Mesendoderm (in vitro differentiated cells): ENCODE data around the gene NADSYN1.
"Not testable (repeated sequence)": the region's sequence is repeated elsewhere in the genome, so short reads cannot be mapped to it uniquely, and the experiment has no call there.

Source experiments
- DNase-seq: peaks from one replicate; pipeline ENCODE4 v3.0.0; 2013
- H2AK5ac ChIP-seq: 2 replicates; pipeline ENCODE4 v1.6.1; 2013; ENCODE audit warnings: low read length, inconsistent platforms
- H2BK120ac ChIP-seq: 2 replicates; pipeline ENCODE4 v1.6.1; 2013; ENCODE audit warnings: low read depth, mild to moderate bottlenecking, low read length, moderate library complexity, mixed read lengths
- H2BK15ac ChIP-seq: replicated peaks from 2 replicates; pipeline ENCODE4 v1.6.1; 2013; ENCODE audit warnings: low read depth, mild to moderate bottlenecking, moderate library complexity
- H2BK5ac ChIP-seq: 2 replicates; pipeline ENCODE4 v1.6.1; 2013; ENCODE audit warnings: low read length, inconsistent platforms
- H3K18ac ChIP-seq: 2 replicates; pipeline ENCODE4 v1.6.1; 2013; ENCODE audit warnings: mild to moderate bottlenecking, low read length, mixed read lengths
- H3K23ac ChIP-seq: one replicate; pipeline ENCODE4 v1.6.1; 2013; ENCODE audit warnings: low read length
- H3K27ac ChIP-seq: 2 replicates; pipeline ENCODE4 v1.5.1; 2013; ENCODE audit warnings: low read depth, mild to moderate bottlenecking, inconsistent platforms, low read length, moderate library complexity
- H3K27me3 ChIP-seq: 2 replicates; pipeline ENCODE4 v1.6.1; 2013; ENCODE audit warnings: low read length, control low read depth, mild to moderate bottlenecking, inconsistent platforms; ENCODE audit not compliant: insufficient read depth, poor library complexity
- H3K36me3 ChIP-seq: 2 replicates; pipeline ENCODE4 v1.6.1; 2013; ENCODE audit warnings: low read length, inconsistent platforms; ENCODE audit not compliant: control insufficient read depth, insufficient read depth
- H3K4ac ChIP-seq: one replicate; pipeline ENCODE4 v1.6.1; 2013; ENCODE audit warnings: low read depth, mild to moderate bottlenecking, low read length, moderate library complexity
- H3K4me1 ChIP-seq: 2 replicates; pipeline ENCODE4 v1.6.1; 2013; ENCODE audit warnings: low read depth, low read length, inconsistent platforms; ENCODE audit not compliant: control insufficient read depth
- H3K4me2 ChIP-seq: 2 replicates; pipeline ENCODE4 v1.6.1; 2013; ENCODE audit warnings: low read length
- H3K4me3 ChIP-seq: 2 replicates; pipeline ENCODE4 v1.5.1; 2013; ENCODE audit warnings: mild to moderate bottlenecking, low read length
- H3K56ac ChIP-seq: one replicate; pipeline ENCODE4 v1.6.1; 2013; ENCODE audit warnings: low read length
- H3K79me1 ChIP-seq: 2 replicates; pipeline ENCODE4 v1.6.1; 2013; ENCODE audit warnings: low read length, inconsistent platforms
- H3K79me2 ChIP-seq: 2 replicates; pipeline ENCODE4 v1.6.1; 2013; ENCODE audit warnings: mild to moderate bottlenecking, low read length; ENCODE audit not compliant: control insufficient read depth, insufficient read depth
- H3K9ac ChIP-seq: 2 replicates; pipeline ENCODE4 v1.6.1; 2013; ENCODE audit warnings: low read length, inconsistent platforms
- H4K5ac ChIP-seq: one replicate; pipeline ENCODE4 v1.6.1; 2013; ENCODE audit warnings: low read length
- H4K8ac ChIP-seq: one replicate; pipeline ENCODE4 v1.6.1; 2013; ENCODE audit warnings: low read depth, mild to moderate bottlenecking, control low read depth, low read length, moderate library complexity
- WGBS: extraction: QIAGEN DNeasy Blood & Tissue Kit; methylation state at CpG from one replicate; pipeline ENCODE4 v1.1.7; 2013; ENCODE audit warnings: low lambda C conversion rate, missing lambda C conversion rate; ENCODE audit not compliant: insufficient coverage; ENCODE audit errors: extremely low coverage; 5-methylcytosine and 5-hydroxymethylcytosine counted together

NADSYN1 gene

GRCh38 chr11:71527576-71528210 lies 74.7 kb downstream of the NADSYN1 start:
- Histone ChIP-seq H3K4me3 (no peak overlapping the region), H2BK120ac (no peak overlapping the region), H3K79me1 (no peaks in the 10 kb centered on the region), H2BK5ac (no peak overlapping the region), H2AK5ac (no peak overlapping the region), H4K5ac (no peak overlapping the region), H3K18ac (no peak overlapping the region), H3K4me1 (no peaks in the 10 kb centered on the region), H3K27me3 (no peaks in the 10 kb centered on the region), H3K79me2 (no peaks in the 10 kb centered on the region), H3K27ac (no peak overlapping the region), H3K36me3 (no peaks in the 10 kb centered on the region), H4K8ac (no peak overlapping the region), H3K4ac (no peak overlapping the region), H3K23ac (no peak overlapping the region), H3K9ac (no peak overlapping the region), H2BK15ac (no peak overlapping the region), H3K56ac (no peak overlapping the region), H3K4me2 (no peak overlapping the region)
- no CpG with 5 or more reads among the region's 6 CpGs for WGBS
- no peak for DNase-seq

GRCh38 chr11:71530602-71531001 lies 77.6 kb downstream of the NADSYN1 start:
- no peak overlapping the region for H3K18ac ChIP-seq
- H3K23ac ChIP-seq, result no peak overlapping the region
- H3K4ac ChIP-seq, result no peak overlapping the region
- no peaks in the 10 kb centered on the region for H3K4me1 ChIP-seq
- no peaks in the 10 kb centered on the region for H3K79me1 ChIP-seq
- H3K27ac ChIP-seq, result no peak overlapping the region
- H3K36me3 ChIP-seq, result no peaks in the 10 kb centered on the region
- no peak overlapping the region for H2BK15ac ChIP-seq
- H3K79me2 ChIP-seq, result no peaks in the 10 kb centered on the region
- no peak overlapping the region for H3K4me2 ChIP-seq
- no peak overlapping the region for H3K4me3 ChIP-seq
- no peak overlapping the region for H4K5ac ChIP-seq
- no peak overlapping the region for H2AK5ac ChIP-seq
- no peak overlapping the region for H4K8ac ChIP-seq
- H3K9ac ChIP-seq, result no peak overlapping the region
- H3K56ac ChIP-seq, result no peak overlapping the region
- no peak overlapping the region for H2BK120ac ChIP-seq
- H2BK5ac ChIP-seq, result no peak overlapping the region
- no peaks in the 10 kb centered on the region for H3K27me3 ChIP-seq
- DNase-seq, result no peak
- WGBS, result no CpG with 5 or more reads among the region's 11 CpGs

DNA sequence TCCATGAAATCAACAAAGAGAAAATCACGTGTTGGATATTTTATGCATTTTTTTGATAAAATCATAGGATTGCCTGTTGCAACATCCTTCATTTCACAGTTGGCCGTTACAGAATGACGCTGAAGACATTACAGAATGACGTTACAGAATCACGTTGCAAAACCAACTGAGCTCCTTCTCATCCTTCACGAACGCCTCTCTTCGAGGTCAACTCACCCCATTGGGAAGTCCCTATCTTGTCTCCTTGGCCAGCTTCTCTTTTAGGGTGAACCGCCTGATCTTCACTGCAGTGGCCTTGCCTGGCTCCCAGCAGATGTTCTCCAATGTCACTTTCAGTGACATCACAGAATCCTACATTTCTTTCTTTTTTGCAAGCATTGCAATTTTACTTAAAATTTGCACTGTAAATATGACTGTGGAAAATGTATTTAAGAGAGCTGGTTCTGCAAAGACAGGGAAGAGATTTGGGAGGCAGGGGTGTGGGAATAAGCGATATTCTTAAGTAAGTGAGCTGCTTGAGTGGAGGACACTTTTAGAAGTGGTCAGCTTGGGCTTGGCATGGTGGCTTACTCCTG lies 79.1 kb downstream of the NADSYN1 start:
- H3K27ac ChIP-seq, result no peak overlapping the region

DNA sequence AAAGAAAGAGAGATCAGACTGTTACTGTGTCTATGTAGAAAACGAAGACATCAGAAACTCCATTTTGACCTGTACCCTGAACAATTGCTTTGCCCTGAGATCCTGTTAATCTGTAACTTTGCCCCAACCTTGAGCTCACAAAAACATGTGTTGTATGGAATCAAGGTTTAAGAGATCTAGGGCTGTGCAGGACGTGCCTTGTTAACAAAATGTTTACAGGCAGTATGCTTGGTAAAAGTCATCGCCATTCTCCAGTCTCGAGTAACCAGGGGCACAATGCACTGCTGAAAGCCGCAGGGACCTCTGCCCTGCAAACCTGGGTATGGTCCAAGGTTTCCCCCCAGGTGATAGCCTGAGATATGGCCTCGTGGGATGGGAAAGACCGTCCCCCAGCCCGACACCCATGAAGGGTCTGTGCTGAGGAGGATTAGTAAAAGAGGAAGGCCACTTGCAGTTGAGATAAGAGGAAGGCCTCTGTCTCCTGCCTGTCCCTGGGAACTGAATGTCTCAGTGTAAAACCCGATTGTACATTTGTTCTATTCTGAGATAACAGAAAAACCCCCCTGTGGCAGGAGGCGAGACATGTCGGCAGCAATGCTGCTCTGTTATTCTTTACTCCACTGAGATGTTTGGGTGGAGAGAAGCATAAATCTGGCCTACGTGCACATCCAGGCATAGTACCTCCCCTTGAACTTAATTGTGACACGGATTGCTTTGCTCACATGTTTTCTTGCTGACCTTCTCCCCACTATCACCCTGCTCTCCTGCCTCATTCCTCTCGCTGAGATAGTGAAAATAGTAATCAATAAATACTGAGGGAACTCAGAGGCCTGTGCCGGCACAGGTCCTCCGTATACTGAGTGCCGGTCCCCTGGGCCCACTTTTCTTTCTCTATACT lies 82.0 kb downstream of the NADSYN1 start:
- not testable (repeated sequence) for H2BK15ac ChIP-seq, H3K79me1 ChIP-seq, H2AK5ac ChIP-seq, H3K4ac ChIP-seq, H3K9ac ChIP-seq, H3K4me1 ChIP-seq, DNase-seq, H3K27ac ChIP-seq, H3K23ac ChIP-seq, H3K4me3 ChIP-seq, H3K4me2 ChIP-seq, H2BK120ac ChIP-seq, H2BK5ac ChIP-seq, H3K27me3 ChIP-seq, H3K36me3 ChIP-seq, H4K8ac ChIP-seq, H3K79me2 ChIP-seq, H3K18ac ChIP-seq, H4K5ac ChIP-seq, H3K56ac ChIP-seq
- no CpG with 5 or more reads among the region's 17 CpGs for WGBS

More for the DNA sequence above, 79.1 kb downstream of the NADSYN1 start:
- H3K4me2 ChIP-seq, result no peak overlapping the region
- no peak overlapping the region for H3K4me3 ChIP-seq
- no peaks in the 10 kb centered on the region for H3K79me2 ChIP-seq
- no peak overlapping the region for H3K56ac ChIP-seq
- no peak overlapping the region for H2BK120ac ChIP-seq
- no peaks in the 10 kb centered on the region for H3K27me3 ChIP-seq
- no peak for DNase-seq
- no CpG with 5 or more reads among the region's 10 CpGs for WGBS
- no peak overlapping the region for H2BK15ac ChIP-seq
- no peaks in the 10 kb centered on the region for H3K36me3 ChIP-seq
- H3K4ac ChIP-seq, result no peak overlapping the region
- H3K23ac ChIP-seq, result no peak overlapping the region
- H2AK5ac ChIP-seq, result no peak overlapping the region
- H4K5ac ChIP-seq, result no peak overlapping the region
- H3K4me1 ChIP-seq, result no peaks in the 10 kb centered on the region
- H4K8ac ChIP-seq, result no peak overlapping the region
- H3K9ac ChIP-seq, result no peak overlapping the region
- H3K79me1 ChIP-seq, result no peaks in the 10 kb centered on the region
- no peak overlapping the region for H2BK5ac ChIP-seq
- H3K18ac ChIP-seq, result no peak overlapping the region

DNA sequence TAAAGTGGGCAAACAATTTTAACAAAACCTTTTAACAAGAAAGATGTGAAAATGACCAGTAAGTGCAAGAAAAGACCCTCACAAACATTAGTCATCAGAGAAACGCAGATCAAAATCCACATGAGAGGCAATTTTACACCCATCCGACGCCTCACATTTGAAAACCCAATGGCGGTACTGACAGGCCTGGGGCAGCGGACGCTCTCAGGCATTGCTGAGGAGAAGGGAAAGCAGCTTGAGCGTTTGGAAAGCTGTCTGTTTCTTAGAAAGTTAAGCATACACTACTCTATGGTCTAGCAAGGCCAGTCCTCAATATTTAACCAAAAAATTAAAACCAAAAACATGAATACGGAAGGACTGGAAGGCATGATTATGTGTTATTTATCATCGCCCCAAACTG lies 82.8 kb downstream of the NADSYN1 start:
- no peaks in the 10 kb centered on the region for H3K79me2 ChIP-seq
- no peaks in the 10 kb centered on the region for H3K4me1 ChIP-seq
- H3K4ac ChIP-seq, result no peak overlapping the region
- no CpG with 5 or more reads among the region's 9 CpGs for WGBS
- no peak overlapping the region for H2BK5ac ChIP-seq
- no peak overlapping the region for H2AK5ac ChIP-seq
- no peak overlapping the region for H3K18ac ChIP-seq
- H3K9ac ChIP-seq, result no peak overlapping the region
- H3K27ac ChIP-seq, result no peak overlapping the region
- H3K4me2 ChIP-seq, result no peak overlapping the region
- H4K5ac ChIP-seq, result no peak overlapping the region
- H3K36me3 ChIP-seq, result no peaks in the 10 kb centered on the region
- H4K8ac ChIP-seq, result no peak overlapping the region
- H2BK15ac ChIP-seq, result no peak overlapping the region
- no peak overlapping the region for H3K4me3 ChIP-seq
- H3K27me3 ChIP-seq, result no peaks in the 10 kb centered on the region
- no peak for DNase-seq
- no peak overlapping the region for H3K56ac ChIP-seq
- no peak overlapping the region for H3K23ac ChIP-seq
- no peaks in the 10 kb centered on the region for H3K79me1 ChIP-seq
- no peak overlapping the region for H2BK120ac ChIP-seq
